SU-DHL-6 (cell line): ENCODE data around the gene STIP1.
A peak's percentile ranks its signal among the peaks of the same experiment; 100 is the strongest.
"Not testable (repeated sequence)": the region's sequence is repeated elsewhere in the genome, so short reads cannot be mapped to it uniquely, and the experiment has no call there.

Source experiments
- H2AFZ ChIP-seq: fragments of 200-600 bp; sonication (generic); 2 replicates; pipeline ENCODE4 v1.6.1; 2014; ENCODE audit warnings: low read depth, mild to moderate bottlenecking, moderate library complexity, mixed read lengths, antibody characterized with exemption, low read length; ENCODE audit not compliant: severe bottlenecking
- H3F3A ChIP-seq: fragments of 200-600 bp; shearing (Covaris generic); 2 replicates; pipeline ENCODE4 v1.6.0; 2016; ENCODE audit warnings: antibody characterized with exemption, mild to moderate bottlenecking; ENCODE audit not compliant: insufficient read depth
- H3K27ac ChIP-seq: fragments of 200-600 bp; sonication (generic); 2 replicates; pipeline ENCODE4 v1.5.1; 2016; ENCODE audit warnings: low read depth, mild to moderate bottlenecking, low read length, moderate library complexity, mixed read lengths
- H3K27me3 ChIP-seq: fragments of 200-600 bp; sonication (generic), shearing (Covaris generic); 2 replicates; pipeline ENCODE4 v1.6.0; 2014; ENCODE audit warnings: mild to moderate bottlenecking, low read length
- H3K36me3 ChIP-seq: fragments of 200-600 bp; sonication (generic); 2 replicates; pipeline ENCODE4 v1.6.1; 2014; ENCODE audit warnings: mild to moderate bottlenecking, low read length, mixed read lengths
- H3K4me2 ChIP-seq: fragments of 300-600, 200-600 bp; shearing (Covaris generic), sonication (generic); 2 replicates; pipeline ENCODE4 v1.6.0; 2014; ENCODE audit warnings: low read length, low read depth, mild to moderate bottlenecking; ENCODE audit not compliant: poor library complexity, severe bottlenecking
- H3K4me3 ChIP-seq: fragments of 200-600 bp; sonication (generic); 2 replicates; pipeline ENCODE4 v1.5.1; 2014; ENCODE audit warnings: antibody characterized with exemption, low read length, mild to moderate bottlenecking, mixed read lengths; ENCODE audit not compliant: insufficient read depth, poor library complexity, severe bottlenecking
- H3K79me2 ChIP-seq: fragments of 200-600 bp; sonication (generic); 2 replicates; pipeline ENCODE4 v1.6.1; 2014; ENCODE audit warnings: mild to moderate bottlenecking, low read length, moderate library complexity; ENCODE audit not compliant: insufficient read depth
- H3K9ac ChIP-seq: fragments of 200-600 bp; sonication (generic); 2 replicates; pipeline ENCODE4 v1.7.0; 2014; ENCODE audit warnings: mild to moderate bottlenecking, low read length
- H3K9me2 ChIP-seq: fragments of 200-600 bp; sonication (generic); replicated peaks from 2 replicates; pipeline ENCODE4 v1.6.1; 2014; ENCODE audit warnings: low read length; ENCODE audit not compliant: insufficient read depth
- H3K9me3 ChIP-seq: fragments of 200-600 bp; sonication (generic); 2 replicates; pipeline ENCODE4 v1.6.1; 2014; ENCODE audit warnings: low read length, mixed read lengths; ENCODE audit not compliant: insufficient read depth
- H4K20me1 ChIP-seq: fragments of 200-600 bp; sonication (generic); 2 replicates; pipeline ENCODE4 v1.6.1; 2014; ENCODE audit warnings: low read depth, mild to moderate bottlenecking, antibody characterized with exemption, low read length, moderate library complexity, mixed read lengths
- EZH2phosphoT487 ChIP-seq: fragments of 200-600 bp; sonication (generic), shearing (Covaris generic); conservative IDR thresholded peaks from 2 replicates; pipeline ENCODE4 v1.6.1; 2018; ENCODE audit warnings: mild to moderate bottlenecking, antibody characterized with exemption, low read length, moderate library complexity, mixed read lengths
- TF ChIP-seq, protein P1 (sequence below): fragments of 200-600 bp; sonication (generic); IDR thresholded peaks from one replicate; pipeline ENCODE4 v1.5.1; 2017; ENCODE audit warnings: antibody characterized with exemption, mild to moderate bottlenecking, low read length, moderate library complexity; ENCODE audit not compliant: insufficient read depth, poor library complexity, severe bottlenecking

The STIP1 gene

DNA sequence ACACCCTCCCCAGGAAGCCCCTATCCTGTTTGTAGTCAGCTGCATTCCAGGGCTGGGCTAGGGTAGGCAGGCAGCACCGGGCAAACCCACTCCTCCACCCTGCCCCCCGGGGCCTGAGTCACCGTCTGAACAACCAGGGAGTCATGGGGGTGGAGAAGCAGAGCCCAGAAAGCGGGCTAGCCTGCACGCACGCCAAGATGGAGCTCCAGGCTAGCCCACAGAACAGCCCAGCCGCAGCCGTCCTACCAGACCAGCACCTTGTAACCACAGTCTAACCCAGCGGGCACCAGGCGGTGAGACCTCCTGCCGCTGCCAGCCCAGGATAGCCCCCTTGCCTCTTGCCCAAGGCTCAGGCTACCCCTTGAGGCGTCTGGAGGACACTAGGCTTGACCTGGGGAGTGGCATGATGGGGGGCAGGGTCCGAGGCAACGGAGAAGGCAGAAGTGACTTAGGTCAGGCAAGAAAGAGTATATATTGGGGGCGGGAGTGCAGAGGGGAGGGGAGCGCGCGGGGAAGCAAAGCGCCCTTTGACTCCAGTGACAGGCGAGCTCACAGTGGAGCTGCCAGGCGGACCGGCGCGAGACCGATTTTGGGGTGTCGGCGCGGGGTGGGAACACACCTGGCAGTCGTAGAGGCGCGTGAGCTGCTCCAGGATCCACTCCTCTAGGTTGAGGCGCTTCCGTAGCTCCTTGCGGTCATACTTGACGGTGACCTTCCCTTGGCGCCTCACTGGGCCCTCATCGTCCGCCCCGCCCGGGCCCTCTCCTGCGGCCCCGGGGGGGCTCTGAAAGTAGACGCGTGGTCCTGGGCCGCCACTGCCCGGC, 60.0 kb downstream of the STIP1 start:
- H3K79me2 ChIP-seq, result peaks cover 22% of the 10 kb centered on the region
- no peaks in the 10 kb centered on the region for H3K9me3 ChIP-seq
- no peak overlapping the region for H2AFZ ChIP-seq
- H3K27me3 ChIP-seq, result no peaks in the 10 kb centered on the region
- TF ChIP-seq EZH2phosphoT487, result no peak
- TF ChIP-seq, protein P1, sequence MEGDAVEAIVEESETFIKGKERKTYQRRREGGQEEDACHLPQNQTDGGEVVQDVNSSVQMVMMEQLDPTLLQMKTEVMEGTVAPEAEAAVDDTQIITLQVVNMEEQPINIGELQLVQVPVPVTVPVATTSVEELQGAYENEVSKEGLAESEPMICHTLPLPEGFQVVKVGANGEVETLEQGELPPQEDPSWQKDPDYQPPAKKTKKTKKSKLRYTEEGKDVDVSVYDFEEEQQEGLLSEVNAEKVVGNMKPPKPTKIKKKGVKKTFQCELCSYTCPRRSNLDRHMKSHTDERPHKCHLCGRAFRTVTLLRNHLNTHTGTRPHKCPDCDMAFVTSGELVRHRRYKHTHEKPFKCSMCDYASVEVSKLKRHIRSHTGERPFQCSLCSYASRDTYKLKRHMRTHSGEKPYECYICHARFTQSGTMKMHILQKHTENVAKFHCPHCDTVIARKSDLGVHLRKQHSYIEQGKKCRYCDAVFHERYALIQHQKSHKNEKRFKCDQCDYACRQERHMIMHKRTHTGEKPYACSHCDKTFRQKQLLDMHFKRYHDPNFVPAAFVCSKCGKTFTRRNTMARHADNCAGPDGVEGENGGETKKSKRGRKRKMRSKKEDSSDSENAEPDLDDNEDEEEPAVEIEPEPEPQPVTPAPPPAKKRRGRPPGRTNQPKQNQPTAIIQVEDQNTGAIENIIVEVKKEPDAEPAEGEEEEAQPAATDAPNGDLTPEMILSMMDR, result no peak
- H4K20me1 ChIP-seq, result no peaks in the 10 kb centered on the region
- peak overlapping the region; percentile 97 for H3K4me3 ChIP-seq
- no peaks in the 10 kb centered on the region for H3K9me2 ChIP-seq
- peak overlapping the region; percentile 82 for H3K4me2 ChIP-seq
- no peaks in the 10 kb centered on the region for H3K36me3 ChIP-seq
- H3K9ac ChIP-seq, result peak overlapping the region; percentile 89
- H3K27ac ChIP-seq, result peak overlapping the region; percentile 90
- H3F3A ChIP-seq, result peaks cover 41% of the 10 kb centered on the region

DNA sequence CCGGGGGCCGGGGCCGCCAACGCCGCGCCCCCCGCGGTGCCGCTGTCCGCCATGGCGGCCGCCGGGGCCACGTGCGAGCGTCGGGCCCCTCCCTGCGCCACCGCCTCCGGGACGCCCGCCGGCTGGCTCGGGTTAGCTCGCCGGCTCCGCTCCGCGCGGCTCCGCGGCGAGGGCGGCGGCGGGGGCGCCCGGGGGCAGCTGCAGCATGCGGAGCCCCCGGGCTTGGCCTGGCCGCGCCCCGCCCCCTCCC, 60.6 kb downstream of the STIP1 start:
- Histone ChIP-seq H3K4me3 (peak overlapping the region; percentile 97), H3F3A (peaks cover 41% of the 10 kb centered on the region), H3K27ac (peak overlapping the region; percentile 90; the same call in 1 of the 2 replicates), H3K79me2 (peaks cover 22% of the 10 kb centered on the region), H3K9ac (peak overlapping the region; percentile 89)
- H3K4me2 ChIP-seq, H3K36me3 ChIP-seq, H3K9me3 ChIP-seq, H2AFZ ChIP-seq, H3K9me2 ChIP-seq, H4K20me1 ChIP-seq, H3K27me3 ChIP-seq: not testable (repeated sequence)

DNA sequence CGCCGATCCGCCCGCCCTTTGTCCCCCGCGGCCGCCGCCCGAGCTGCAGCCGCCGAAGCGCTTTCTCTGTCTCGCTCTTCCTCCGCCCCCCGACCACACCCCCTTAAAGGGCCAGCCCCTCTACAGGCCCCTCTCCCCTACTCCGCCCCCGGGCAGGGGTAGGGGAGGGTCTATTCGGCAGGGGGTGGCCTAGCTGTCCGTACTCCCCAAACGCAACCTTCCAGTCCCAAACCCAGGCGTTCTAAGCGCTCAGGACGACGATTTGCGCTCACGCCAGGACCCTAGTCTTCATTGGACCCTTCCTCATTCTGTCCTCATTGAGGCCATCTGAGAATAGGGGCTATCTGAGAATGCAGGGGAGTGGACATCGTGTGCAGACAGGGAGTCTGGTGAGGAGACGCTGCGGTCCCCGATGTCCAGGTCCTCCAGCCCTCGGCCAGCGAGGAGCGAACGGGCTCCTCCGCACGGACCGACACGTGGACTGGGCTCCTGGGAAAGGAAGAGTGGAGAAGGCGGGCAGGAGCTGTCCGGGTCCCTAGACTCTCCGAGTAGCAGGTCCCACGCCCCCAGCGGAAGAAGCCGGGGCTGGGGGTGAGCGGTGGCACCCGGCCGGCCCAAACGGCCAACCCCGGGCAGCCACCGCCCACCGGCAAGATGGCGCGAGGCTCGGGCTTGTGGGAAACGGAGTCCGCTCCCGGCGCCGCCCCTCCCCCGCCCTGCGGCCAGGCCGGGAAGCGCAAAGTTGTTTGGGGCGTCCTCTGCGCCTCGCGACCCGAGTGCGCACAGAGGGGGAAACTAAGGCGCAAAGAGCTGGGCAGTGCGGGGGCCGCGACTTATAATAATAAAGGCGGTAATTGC, 61.1 kb downstream of the STIP1 start, which contains the start of gene PPP1R14B:
Gene PPP1R14B (minus strand): TSS at position 73 of the 858 bp plus-strand sequence. CDS start 270 bp downstream, outside the sequence.
- peak within 1 kb of the TSS; percentile 82 for H3K4me2 ChIP-seq
- H3F3A ChIP-seq, result peaks cover 41% of the 10 kb centered on the region
- peak within 1 kb of the TSS; percentile 97 for H3K4me3 ChIP-seq
- H3K9me2 ChIP-seq, result no peaks in the 10 kb centered on the region
- H3K79me2 ChIP-seq, result peaks cover 22% of the 10 kb centered on the region
- no peaks in the 10 kb centered on the region for H3K36me3 ChIP-seq
- H3K27ac ChIP-seq, result peak within 1 kb of the TSS; percentile 90
- no peaks in the 10 kb centered on the region for H4K20me1 ChIP-seq
- peak within 1 kb of the TSS; percentile 88 for H2AFZ ChIP-seq
- H3K9ac ChIP-seq, result peak within 1 kb of the TSS; percentile 89
- no peaks in the 10 kb centered on the region for H3K9me3 ChIP-seq
- H3K27me3 ChIP-seq, result no peaks in the 10 kb centered on the region
- TF ChIP-seq, protein P1, result no peak
- TF ChIP-seq EZH2phosphoT487, result no peak
